ENCODE data around the gene KIAA2012.

Gene KIAA2012

DNA sequence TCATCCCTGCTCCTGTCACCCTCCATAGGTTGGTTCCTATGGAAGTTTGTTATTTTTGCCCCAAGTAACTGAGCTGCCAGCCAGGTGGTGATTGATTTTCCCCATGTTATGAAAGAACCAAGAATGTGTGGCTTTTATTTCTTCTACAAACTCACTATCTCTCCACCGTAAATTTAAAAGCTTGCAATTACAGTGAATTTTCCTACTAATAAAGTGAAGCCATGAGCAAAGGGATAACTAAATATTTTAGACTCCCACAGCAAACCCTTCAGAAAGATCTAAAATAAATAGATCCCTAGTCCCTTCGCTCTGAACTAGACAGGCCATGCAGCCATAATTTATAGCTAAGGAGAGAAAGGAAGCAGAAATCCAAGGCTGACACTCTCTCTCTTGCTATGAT, 6.2 kb upstream of the KIAA2012 start:
- Histone ChIP-seq H3K4me3 (ENCODE audit: low read length) (no peak overlapping the region), H3K36me3 (ENCODE audit: control insufficient read depth, low read length) (no peaks in the 10 kb centered on the region), H3K4me2 (ENCODE audit: low read length) (no peak overlapping the region), H4K20me1 (ENCODE audit: control insufficient read depth, insufficient read depth, low read depth, low read length) (no peaks in the 10 kb centered on the region), H3K9me3 (ENCODE audit: control insufficient read depth, insufficient read depth, low read length) (no peaks in the 10 kb centered on the region), H3K4me1 (ENCODE audit: control insufficient read depth, low read length) (no peaks in the 10 kb centered on the region), H3K27ac (ENCODE audit: low read depth, low read length) (no peak overlapping the region), H3K27me3 (ENCODE audit: control insufficient read depth, low read length) (no peaks in the 10 kb centered on the region), H3K79me2 (ENCODE audit: control insufficient read depth, low read length) (no peaks in the 10 kb centered on the region), H3F3A (ENCODE audit: control insufficient read depth, insufficient read depth) (no peaks in the 10 kb centered on the region), H3K9me2 (replicated peaks; ENCODE audit: control insufficient read depth, low read length) (no peaks in the 10 kb centered on the region)
- TF ChIP-seq, protein P1, sequence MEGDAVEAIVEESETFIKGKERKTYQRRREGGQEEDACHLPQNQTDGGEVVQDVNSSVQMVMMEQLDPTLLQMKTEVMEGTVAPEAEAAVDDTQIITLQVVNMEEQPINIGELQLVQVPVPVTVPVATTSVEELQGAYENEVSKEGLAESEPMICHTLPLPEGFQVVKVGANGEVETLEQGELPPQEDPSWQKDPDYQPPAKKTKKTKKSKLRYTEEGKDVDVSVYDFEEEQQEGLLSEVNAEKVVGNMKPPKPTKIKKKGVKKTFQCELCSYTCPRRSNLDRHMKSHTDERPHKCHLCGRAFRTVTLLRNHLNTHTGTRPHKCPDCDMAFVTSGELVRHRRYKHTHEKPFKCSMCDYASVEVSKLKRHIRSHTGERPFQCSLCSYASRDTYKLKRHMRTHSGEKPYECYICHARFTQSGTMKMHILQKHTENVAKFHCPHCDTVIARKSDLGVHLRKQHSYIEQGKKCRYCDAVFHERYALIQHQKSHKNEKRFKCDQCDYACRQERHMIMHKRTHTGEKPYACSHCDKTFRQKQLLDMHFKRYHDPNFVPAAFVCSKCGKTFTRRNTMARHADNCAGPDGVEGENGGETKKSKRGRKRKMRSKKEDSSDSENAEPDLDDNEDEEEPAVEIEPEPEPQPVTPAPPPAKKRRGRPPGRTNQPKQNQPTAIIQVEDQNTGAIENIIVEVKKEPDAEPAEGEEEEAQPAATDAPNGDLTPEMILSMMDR (IDR thresholded peaks at IDR 0.05; ENCODE audit: low read depth, low read length, poor library complexity, severe bottlenecking): no peak
- TF ChIP-seq EZH2phosphoT487 (IDR thresholded peaks at IDR 0.05; ENCODE audit: borderline replicate concordance, low read length): no peak

DNA sequence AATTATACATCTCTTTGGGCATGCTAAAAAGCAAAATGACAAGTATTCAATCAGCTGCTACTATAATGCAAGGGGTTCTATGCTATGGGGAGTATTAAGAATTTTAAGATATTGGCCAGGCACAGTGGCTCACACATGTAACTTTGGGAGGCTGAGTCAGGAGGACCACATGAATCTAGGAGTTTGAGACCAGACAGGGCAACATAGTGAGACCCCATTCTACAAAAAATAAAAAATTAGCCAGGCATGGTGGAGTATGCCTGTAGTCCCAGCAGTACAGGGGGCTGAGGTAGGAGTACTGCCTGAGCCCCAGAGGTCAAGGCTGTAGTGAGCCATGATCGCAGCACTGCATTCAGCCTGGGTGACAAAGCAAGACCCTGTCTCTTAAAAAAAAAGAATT, 5.5 kb upstream of the KIAA2012 start:
- no peak overlapping the region for H3K4me3 ChIP-seq (ENCODE audit: low read length)
- TF ChIP-seq, protein P1 (IDR thresholded peaks at IDR 0.05; ENCODE audit: low read depth, low read length, poor library complexity, severe bottlenecking): no peak
- no peak for TF ChIP-seq EZH2phosphoT487 (IDR thresholded peaks at IDR 0.05; ENCODE audit: borderline replicate concordance, low read length)
- H3K27ac ChIP-seq (ENCODE audit: low read depth, low read length): no peak overlapping the region
- no peaks in the 10 kb centered on the region for H4K20me1 ChIP-seq (ENCODE audit: control insufficient read depth, insufficient read depth, low read depth, low read length)
- H3K4me2 ChIP-seq (ENCODE audit: low read length): no peak overlapping the region
- no peaks in the 10 kb centered on the region for H3K9me2 ChIP-seq (replicated peaks; ENCODE audit: control insufficient read depth, low read length)
- H3F3A ChIP-seq (ENCODE audit: control insufficient read depth, insufficient read depth): no peaks in the 10 kb centered on the region
- H3K9me3 ChIP-seq (ENCODE audit: control insufficient read depth, insufficient read depth, low read length): no peaks in the 10 kb centered on the region
- H3K27me3 ChIP-seq (ENCODE audit: control insufficient read depth, low read length): no peaks in the 10 kb centered on the region
- no peaks in the 10 kb centered on the region for H3K4me1 ChIP-seq (ENCODE audit: control insufficient read depth, low read length)
- no peaks in the 10 kb centered on the region for H3K79me2 ChIP-seq (ENCODE audit: control insufficient read depth, low read length)
- no peaks in the 10 kb centered on the region for H3K36me3 ChIP-seq (ENCODE audit: control insufficient read depth, low read length)

DNA sequence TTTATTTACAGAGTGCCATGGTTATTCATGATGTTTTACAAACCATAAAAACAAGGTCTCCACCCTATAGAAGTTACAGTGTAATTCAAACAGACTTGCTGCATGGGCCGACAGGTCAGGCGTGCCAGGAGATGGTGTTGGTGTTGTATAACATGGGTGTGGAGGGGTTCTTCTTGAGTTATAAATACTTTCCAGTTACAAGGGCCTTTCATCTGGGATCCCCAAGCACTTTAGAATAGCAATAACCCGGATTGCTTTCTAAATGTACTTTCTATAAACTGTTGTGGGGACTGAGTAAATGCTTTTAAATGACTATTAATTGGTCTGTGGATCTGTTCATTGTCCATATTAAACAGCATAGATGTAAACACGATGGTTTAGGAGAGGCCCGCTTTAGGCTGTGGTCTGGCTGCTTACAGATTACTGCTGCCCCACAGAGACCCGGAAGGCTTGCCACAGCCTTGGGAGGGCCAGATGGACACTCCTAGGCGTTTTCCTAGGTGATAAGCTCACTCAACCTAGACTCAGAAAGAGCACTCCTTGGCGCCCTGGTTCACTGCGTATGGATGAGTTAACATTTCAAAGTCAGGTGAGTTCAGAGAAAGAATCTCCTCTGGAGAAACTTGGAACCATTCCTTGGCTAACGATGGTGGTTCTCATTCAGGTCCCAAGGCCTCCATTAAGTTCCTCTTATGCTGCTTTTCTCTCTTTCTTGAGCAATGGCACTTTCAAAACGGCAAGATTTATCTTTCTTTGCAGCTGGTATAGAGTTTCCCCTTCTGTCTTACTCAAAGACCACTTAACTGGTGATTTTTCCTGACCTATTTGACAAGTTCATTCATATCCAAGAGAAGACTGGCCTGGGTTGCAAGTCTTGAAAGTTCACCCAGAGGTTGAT, 3.6 kb upstream of the KIAA2012 start:
- Histone ChIP-seq H4K20me1 (ENCODE audit: control insufficient read depth, insufficient read depth, low read depth, low read length) (no peaks in the 10 kb centered on the region), H3K4me2 (ENCODE audit: low read length) (no peak overlapping the region), H3K4me1 (ENCODE audit: control insufficient read depth, low read length) (no peaks in the 10 kb centered on the region), H3K9me2 (replicated peaks; ENCODE audit: control insufficient read depth, low read length) (no peaks in the 10 kb centered on the region), H3K36me3 (ENCODE audit: control insufficient read depth, low read length) (no peaks in the 10 kb centered on the region), H3F3A (ENCODE audit: control insufficient read depth, insufficient read depth) (no peaks in the 10 kb centered on the region), H3K27me3 (ENCODE audit: control insufficient read depth, low read length) (peaks cover 7% of the 10 kb centered on the region; the same call in 1 of the 2 replicates), H3K27ac (ENCODE audit: low read depth, low read length) (no peak overlapping the region), H3K79me2 (ENCODE audit: control insufficient read depth, low read length) (no peaks in the 10 kb centered on the region), H3K4me3 (ENCODE audit: low read length) (no peak overlapping the region), H3K9me3 (ENCODE audit: control insufficient read depth, insufficient read depth, low read length) (no peaks in the 10 kb centered on the region)
- TF ChIP-seq, protein P1 (IDR thresholded peaks at IDR 0.05; ENCODE audit: low read depth, low read length, poor library complexity, severe bottlenecking): no peak
- no peak for TF ChIP-seq EZH2phosphoT487 (IDR thresholded peaks at IDR 0.05; ENCODE audit: borderline replicate concordance, low read length)
